ENCODE measurements around the gene SLC35G6. TPM values are rescaled to one million over a fixed set of nuclear protein-coding genes. Genes with fewer than 3 reads are reported as not detected.

The SLC35G6 gene
- total RNA-seq, 1 donor from 2014 or later = not detected

GRCh38 chr17:7463372-7463846 is 17.8 kb upstream of the SLC35G6 start:
- Mint-ChIP-seq H3K27me3 (no peaks in the 10 kb centered on the region), H3K36me3 (ENCODE audit: insufficient read depth) (no peaks in the 10 kb centered on the region), H3K4me1 (ENCODE audit: low read depth) (no peaks in the 10 kb centered on the region), H3K27ac (no peak overlapping the region), H3K9me3 (ENCODE audit: low read depth) (no peaks in the 10 kb centered on the region), H3K4me3 (ENCODE audit: low read depth) (no peak overlapping the region)
- no peak for DNase-seq (ENCODE audit: low spot score, unreplicated experiment)
- no peak for TF ChIP-seq CTCF (IDR thresholded peaks at IDR 0.05; ENCODE audit: unreplicated experiment)

GRCh38 chr17:7464081-7464480 is 17.2 kb upstream of the SLC35G6 start:
- Mint-ChIP-seq H3K27ac (no peak overlapping the region), H3K36me3 (ENCODE audit: insufficient read depth) (no peaks in the 10 kb centered on the region), H3K4me3 (ENCODE audit: low read depth) (no peak overlapping the region), H3K9me3 (ENCODE audit: low read depth) (no peaks in the 10 kb centered on the region), H3K4me1 (ENCODE audit: low read depth) (peaks cover 4% of the 10 kb centered on the region), H3K27me3 (no peaks in the 10 kb centered on the region)
- TF ChIP-seq CTCF (IDR thresholded peaks at IDR 0.05; ENCODE audit: unreplicated experiment) = no peak
- no peak for DNase-seq (ENCODE audit: low spot score, unreplicated experiment)

- H3K27ac Mint-ChIP-seq = no peak overlapping the region
- H3K4me1 Mint-ChIP-seq (ENCODE audit: low read depth) = peaks cover 4% of the 10 kb centered on the region
- TF ChIP-seq CTCF (IDR thresholded peaks at IDR 0.05; ENCODE audit: unreplicated experiment) = no peak
- H3K36me3 Mint-ChIP-seq (ENCODE audit: insufficient read depth) = no peaks in the 10 kb centered on the region
- no peak overlapping the region for H3K4me3 Mint-ChIP-seq (ENCODE audit: low read depth)
- no peak for DNase-seq (ENCODE audit: low spot score, unreplicated experiment)
- H3K27me3 Mint-ChIP-seq = no peaks in the 10 kb centered on the region
- no peaks in the 10 kb centered on the region for H3K9me3 Mint-ChIP-seq (ENCODE audit: low read depth)
Measured at GRCh38 chr17:7465597-7466275, 15.5 kb upstream of the SLC35G6 start.

GRCh38 chr17:7466318-7466638 is 15.0 kb upstream of the SLC35G6 start:
- TF ChIP-seq CTCF (IDR thresholded peaks at IDR 0.05; ENCODE audit: unreplicated experiment) = no peak
- no peaks in the 10 kb centered on the region for H3K36me3 Mint-ChIP-seq (ENCODE audit: insufficient read depth)
- peaks cover 4% of the 10 kb centered on the region for H3K4me1 Mint-ChIP-seq (ENCODE audit: low read depth)
- DNase-seq (ENCODE audit: low spot score, unreplicated experiment) = no peak
- no peaks in the 10 kb centered on the region for H3K9me3 Mint-ChIP-seq (ENCODE audit: low read depth)
- H3K27ac Mint-ChIP-seq = no peak overlapping the region
- H3K4me3 Mint-ChIP-seq (ENCODE audit: low read depth) = no peak overlapping the region
- H3K27me3 Mint-ChIP-seq = no peaks in the 10 kb centered on the region

- H3K9me3 Mint-ChIP-seq (ENCODE audit: low read depth) = no peaks in the 10 kb centered on the region
- H3K36me3 Mint-ChIP-seq (ENCODE audit: insufficient read depth) = no peaks in the 10 kb centered on the region
- H3K4me3 Mint-ChIP-seq (ENCODE audit: low read depth) = no peak overlapping the region
- H3K27me3 Mint-ChIP-seq = no peaks in the 10 kb centered on the region
- no peak overlapping the region for H3K27ac Mint-ChIP-seq
- TF ChIP-seq CTCF (IDR thresholded peaks at IDR 0.05; ENCODE audit: unreplicated experiment) = no peak
- DNase-seq (ENCODE audit: low spot score, unreplicated experiment) = no peak
- H3K4me1 Mint-ChIP-seq (ENCODE audit: low read depth) = peaks cover 4% of the 10 kb centered on the region
Measured at GRCh38 chr17:7466639-7467341, 14.5 kb upstream of the SLC35G6 start.

All from progenitor cell of endocrine pancreas (in vitro differentiated cells).